NOMO-1 (cell line): ENCODE data around the gene FRK.
A peak's percentile ranks its signal among the peaks of the same experiment; 100 is the strongest.

Experiments used
- DNase-seq, 2 experiments: peaks; one replicate each; lab custom pipeline; 2025; ENCODE audit not compliant: unreplicated experiment in 2 of 2; lab: John Stamatoyannopoulos, UW

FRK gene

GRCh38 chr6:116036885-116037284 is 23.8 kb downstream of the FRK start:
- DNase-seq: no peak

DNA sequence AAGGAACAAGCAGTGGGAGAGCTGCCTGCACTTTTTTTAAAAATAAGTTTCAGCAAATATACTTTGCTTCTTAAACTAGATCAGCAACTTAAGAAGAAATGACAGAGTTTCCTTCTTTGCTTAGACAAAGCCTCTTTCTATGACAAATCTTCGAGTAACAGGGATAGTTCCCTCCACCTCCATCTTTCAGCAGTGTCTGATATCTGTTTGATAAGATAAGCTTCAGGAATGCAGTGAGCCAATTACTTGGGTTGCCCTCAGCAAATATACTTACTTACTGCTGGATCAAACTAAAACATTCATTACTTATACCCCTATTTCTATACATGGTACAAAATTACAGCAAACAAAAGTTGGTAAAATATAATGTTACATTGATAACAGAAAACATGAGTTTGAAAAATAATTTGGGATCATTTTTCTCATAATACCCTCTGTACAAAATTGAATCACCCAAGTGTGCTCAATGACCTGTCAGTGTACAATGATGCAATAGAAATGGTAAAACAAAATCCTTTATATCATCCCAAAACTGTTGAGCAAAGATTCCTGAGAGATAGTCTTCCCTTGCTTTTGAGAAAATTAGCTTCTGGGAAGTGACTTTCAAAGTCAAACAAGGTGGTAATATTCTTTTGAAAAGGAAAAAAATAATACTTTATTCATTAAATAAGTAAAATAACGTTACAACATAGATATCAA is 24.5 kb downstream of the FRK start:
- no peak for DNase-seq

DNA sequence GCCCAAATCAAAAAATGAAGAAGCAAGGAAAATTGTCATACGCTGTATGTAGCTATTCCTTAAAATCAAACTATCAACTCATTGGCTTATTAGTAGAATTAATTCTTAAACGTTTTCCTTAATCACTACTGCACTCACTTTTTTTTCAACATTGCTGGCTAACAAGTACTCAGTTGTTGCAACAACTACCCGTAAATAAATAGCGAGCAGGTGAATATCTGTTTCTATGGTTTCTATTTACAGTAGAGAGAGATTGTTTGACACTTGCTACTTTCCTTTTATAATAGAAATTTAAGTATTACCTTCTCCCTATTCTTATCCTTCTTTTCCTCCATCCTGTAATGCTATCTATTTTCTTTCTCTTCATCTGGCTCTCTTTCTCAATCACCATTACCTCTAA is 25.1 kb downstream of the FRK start:
- no peak for DNase-seq

- DNase-seq: no peak
Measured at GRCh38 chr6:116034327-116034726, 26.4 kb downstream of the FRK start.

DNA sequence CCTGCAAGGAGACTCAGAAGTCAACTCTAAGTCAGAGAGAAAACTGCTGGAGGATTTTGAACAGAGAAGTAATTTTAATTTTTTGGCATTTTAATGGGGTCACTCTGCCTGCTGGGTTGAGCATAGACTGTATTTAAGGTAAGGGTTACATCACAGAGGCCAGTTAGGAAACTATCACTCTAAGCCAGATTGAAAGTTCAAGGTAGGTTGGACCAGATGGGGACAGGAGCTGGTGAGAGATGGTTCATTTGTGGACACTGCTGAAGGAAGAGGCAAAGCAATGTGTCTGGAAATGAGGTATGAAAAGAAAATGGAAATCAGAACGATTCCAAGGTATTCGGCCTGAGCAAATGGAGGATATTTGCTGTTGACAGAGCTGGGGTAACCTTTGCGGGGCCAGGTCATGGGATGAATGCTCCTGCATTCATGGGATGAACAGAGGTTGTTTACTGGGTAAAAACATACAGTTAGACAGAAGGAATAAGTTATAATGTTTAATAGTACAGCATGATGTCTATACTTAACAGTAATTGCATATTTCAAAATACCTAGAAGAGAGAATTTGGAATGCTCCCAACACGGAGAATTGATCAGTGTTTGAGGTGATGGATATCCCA is 26.9 kb downstream of the FRK start:
- DNase-seq: no peak

- no peak for DNase-seq
Measured at GRCh38 chr6:116030770-116031169, 29.9 kb downstream of the FRK start.

DNA sequence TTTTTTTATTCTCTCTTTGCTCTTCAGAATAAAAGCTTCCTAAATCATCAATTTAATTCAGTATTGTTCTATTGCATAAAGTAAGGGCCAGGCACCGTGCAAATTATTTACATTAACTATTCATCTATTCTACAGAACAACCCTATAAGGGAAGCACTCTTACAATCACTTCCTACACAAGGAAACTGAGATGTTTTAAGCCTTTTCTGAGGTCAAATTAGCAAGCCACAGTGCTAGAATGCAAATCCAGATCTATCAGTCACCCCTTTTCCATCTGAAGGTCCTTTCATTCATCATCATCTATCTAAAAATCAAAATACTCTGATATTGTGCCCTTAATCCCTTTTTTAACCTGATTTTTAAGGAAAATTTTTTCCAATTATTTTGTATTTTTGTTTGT is 31.2 kb downstream of the FRK start:
- no peak for DNase-seq

DNA sequence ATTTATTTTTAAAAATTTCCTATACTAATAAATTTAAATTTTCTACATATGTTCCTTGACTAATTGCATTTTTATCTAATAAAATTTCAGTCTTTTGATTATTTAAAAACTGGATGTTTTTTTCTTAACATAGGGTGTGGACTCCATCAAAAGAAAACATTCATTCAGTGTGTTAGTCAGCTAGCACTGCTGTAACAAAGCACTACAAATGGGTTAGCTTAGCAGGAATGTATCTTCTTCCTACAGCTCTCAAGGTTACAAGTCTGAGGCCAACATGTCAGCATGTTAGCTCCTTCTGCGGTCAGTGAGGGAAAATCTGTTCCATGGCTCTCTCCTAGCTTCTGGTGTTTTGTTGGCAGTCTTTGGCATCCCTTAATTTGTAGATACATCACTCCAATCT is 32.5 kb downstream of the FRK start:
- no peak for DNase-seq

DNA sequence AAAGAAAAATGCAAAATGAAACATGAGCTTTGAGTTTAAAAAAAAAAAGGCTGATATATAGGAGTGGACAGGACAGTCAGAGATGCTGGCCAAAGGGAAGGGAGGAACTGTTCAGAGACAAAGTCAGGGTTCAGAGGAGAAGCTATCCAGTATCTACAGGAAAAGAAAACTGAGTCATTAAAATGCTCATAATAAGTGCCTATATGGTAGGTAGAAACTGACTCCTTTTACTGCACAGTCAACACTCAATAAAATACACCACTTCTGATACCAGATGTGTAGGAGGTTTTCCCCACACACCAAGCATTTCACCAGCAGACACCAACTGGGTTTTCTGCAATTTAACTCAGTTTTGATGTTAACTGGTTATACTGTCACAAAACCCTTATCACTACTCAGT is 32.9 kb downstream of the FRK start:
- DNase-seq: no peak

GRCh38 chr6:116025405-116025804 is 35.3 kb downstream of the FRK start:
- no peak for DNase-seq

GRCh38 chr6:116022841-116023445 is 37.7 kb downstream of the FRK start:
- no peak for DNase-seq

- DNase-seq: no peak
Measured at GRCh38 chr6:116020738-116021137, 40.0 kb downstream of the FRK start.

- DNase-seq: peak in 1 of 2 experiments; percentile 49
Measured at GRCh38 chr6:116019428-116019827, 41.3 kb downstream of the FRK start.

DNA sequence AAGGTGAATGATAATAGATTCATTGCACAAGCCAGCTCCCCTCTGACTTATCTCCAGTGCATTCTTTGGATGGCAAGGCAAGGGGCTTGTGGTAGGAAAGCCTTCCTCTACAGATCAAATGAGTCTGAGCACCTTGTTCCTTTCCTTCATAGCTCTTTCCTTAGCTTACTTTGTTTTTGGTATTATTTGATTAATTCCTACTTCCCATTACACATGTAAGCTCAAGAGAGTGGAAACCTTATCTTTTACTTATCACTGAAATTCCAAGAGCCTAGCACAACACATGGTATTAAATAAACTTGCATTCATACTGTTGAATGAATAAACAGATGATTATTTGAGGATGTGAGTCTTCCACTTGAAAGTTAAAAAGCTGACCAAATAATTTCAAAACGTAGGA is 41.7 kb downstream of the FRK start:
- no peak for DNase-seq

GRCh38 chr6:116017546-116018295 is 43.0 kb downstream of the FRK start:
- DNase-seq: no peak

GRCh38 chr6:116016846-116017545 is 43.7 kb downstream of the FRK start:
- DNase-seq: no peak

- no peak for DNase-seq
Measured at GRCh38 chr6:116015983-116016382, 44.7 kb downstream of the FRK start.

GRCh38 chr6:116015561-116015960 is 45.1 kb downstream of the FRK start:
- DNase-seq: no peak

DNA sequence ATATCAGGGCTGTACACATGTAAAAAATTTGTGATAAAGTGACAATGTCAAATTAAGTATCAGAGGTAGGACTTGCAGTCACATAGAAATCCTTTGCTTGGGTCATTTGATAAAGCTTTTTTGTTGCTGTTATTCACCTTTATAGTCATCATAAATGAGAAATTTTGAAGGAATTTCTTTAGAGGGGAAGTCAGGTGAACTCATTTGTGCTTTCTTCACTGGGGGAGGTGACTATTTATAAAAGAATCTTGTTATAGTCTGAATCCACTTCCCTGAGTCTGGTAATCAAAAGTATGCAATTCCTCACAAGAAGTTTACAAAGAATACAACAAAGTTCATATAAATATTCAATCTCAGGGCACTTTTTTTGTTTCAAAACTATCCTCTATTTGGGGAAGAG is 47.7 kb downstream of the FRK start:
- DNase-seq: no peak

DNA sequence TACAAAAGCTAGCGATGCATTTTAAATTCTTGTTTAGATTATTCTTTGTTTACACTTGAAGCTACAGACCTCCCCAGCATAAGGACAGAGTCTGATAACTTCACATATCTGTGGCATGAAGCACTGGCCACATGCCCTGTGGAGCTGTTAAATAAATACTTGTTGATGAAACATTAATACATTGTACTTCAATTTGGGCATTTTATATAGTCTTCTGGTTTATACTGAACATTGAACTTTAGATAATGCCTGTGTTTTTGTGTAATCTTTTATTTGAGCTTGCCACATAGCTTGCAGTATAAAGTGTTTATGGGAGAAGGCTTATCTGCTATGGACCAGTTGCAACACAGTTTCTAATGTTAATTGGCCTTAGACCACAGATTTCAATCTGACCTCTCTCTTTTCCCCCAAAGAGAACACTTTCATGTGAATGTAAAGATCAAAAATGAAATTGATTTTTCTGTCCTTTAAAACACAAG is 48.2 kb downstream of the FRK start:
- DNase-seq: peak in 1 of 2 experiments; percentile 14

DNA sequence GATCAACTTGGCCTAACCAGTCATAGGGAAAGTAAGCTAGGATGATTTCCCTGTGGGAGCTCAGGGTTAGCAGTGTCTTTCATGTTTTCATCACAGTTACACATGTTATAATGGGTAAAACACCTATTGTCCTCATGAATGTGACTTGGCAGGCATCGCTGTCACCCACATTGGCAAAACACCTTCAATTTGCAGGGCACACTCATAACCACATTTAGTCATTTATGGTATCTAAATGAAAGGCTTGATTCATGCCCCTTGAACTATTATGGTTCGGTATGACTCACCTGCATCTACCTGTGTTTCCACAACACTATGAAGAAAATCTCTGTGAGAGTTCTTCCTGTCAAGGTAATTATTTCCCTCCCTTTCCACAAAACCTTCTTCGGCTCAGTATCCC is 49.2 kb downstream of the FRK start:
- no peak for DNase-seq
